Eye (tissue), 1 donor: ENCODE data around the gene DNAJC7.

Experiments used
- DNase-seq: peaks from one replicate; pipeline ENCODE4 v3.0.0-alpha.2; 2015

Gene DNAJC7, protein sequence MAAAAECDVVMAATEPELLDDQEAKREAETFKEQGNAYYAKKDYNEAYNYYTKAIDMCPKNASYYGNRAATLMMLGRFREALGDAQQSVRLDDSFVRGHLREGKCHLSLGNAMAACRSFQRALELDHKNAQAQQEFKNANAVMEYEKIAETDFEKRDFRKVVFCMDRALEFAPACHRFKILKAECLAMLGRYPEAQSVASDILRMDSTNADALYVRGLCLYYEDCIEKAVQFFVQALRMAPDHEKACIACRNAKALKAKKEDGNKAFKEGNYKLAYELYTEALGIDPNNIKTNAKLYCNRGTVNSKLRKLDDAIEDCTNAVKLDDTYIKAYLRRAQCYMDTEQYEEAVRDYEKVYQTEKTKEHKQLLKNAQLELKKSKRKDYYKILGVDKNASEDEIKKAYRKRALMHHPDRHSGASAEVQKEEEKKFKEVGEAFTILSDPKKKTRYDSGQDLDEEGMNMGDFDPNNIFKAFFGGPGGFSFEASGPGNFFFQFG

DNA sequence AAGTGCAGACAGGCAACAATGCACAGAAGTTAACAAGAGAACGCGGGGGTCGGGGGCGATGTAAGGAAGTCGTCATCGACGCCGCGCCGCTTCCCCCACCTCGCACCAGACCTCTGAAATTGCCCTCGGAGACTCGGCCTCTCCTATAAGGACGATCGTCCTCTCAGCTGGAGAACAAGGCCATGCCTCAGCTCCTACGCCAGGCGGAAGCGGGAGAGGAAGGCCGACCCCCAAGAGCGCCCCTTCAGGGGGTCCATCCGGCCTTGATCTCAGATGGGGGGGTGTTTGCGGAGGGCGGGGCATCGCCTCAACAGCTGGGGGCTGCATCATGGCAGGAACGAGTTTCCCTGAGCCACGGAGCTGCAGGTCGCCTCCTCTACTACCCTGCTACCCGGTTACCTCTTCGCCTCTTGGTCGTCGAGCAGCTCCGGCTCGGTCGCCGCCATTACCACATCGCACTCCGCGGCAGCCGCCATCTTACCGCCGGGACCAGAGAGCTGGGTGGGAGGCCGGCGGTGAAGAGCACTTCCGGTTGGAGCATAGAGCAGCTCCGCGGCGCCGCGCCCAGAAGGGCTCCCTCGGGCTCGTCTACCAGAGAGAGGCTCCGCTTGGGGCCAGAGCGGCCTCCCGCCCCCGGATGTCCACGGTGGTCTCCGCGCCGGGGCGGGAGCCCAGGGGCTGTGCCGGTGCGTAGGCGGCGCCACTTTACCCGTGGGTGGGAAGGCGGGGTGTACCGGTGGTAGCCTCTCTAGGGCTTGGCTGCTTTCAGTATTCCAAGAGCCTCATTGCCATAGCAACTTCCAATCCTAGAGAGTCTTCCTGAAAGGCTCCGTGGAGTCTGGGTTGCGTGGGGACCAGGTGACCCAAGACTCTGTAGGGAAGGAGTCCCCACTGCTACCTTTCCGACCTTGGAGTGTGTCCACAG is at the start of gene DNAJC7:
Gene DNAJC7 (minus strand): TSS at position 499 of the 925 bp plus-strand sequence. CDS start 23 bp downstream, at position 476.
- DNase-seq: peak; percentile 97

DNA sequence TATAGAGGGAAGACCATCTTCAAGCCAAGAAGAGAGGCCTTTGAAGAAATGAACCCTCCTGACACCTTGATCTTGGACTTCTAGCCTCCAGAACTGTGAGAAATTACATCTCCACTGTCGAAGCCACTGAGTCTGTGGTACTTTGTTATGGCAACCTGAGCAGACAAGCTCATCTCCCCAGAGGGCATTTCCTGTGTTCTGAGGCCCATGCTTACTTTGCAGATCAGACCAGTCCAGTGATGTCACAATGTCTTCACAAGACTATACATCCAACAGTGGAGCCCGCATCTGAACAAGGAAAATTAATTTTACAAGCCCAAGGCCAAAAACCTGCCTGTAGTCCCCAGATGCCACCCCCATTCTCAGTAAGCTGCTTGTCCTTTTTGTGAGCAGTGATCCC is 48.0 kb upstream of the DNAJC7 start:
- no peak for DNase-seq

DNA sequence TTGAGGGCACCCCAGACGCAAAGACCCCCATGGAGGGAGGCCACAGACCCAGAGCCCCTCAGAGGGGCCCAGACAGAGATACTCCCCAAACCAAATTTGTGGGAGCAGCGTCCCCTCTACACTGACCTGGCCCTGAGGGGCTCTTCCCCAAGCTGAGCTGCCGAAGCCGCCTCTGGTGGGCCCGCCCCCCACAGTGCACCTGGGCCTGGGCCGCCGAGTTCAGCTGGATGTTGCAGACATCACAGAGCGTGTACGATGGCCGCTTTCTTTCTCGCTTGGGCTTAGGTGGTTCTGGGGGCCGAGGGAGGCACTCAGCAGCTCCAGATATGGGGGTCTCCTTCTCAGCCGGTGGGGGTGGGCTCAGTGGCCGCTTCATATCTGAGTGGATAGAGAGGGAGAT is 45.4 kb upstream of the DNAJC7 start:
- DNase-seq: no peak

DNA sequence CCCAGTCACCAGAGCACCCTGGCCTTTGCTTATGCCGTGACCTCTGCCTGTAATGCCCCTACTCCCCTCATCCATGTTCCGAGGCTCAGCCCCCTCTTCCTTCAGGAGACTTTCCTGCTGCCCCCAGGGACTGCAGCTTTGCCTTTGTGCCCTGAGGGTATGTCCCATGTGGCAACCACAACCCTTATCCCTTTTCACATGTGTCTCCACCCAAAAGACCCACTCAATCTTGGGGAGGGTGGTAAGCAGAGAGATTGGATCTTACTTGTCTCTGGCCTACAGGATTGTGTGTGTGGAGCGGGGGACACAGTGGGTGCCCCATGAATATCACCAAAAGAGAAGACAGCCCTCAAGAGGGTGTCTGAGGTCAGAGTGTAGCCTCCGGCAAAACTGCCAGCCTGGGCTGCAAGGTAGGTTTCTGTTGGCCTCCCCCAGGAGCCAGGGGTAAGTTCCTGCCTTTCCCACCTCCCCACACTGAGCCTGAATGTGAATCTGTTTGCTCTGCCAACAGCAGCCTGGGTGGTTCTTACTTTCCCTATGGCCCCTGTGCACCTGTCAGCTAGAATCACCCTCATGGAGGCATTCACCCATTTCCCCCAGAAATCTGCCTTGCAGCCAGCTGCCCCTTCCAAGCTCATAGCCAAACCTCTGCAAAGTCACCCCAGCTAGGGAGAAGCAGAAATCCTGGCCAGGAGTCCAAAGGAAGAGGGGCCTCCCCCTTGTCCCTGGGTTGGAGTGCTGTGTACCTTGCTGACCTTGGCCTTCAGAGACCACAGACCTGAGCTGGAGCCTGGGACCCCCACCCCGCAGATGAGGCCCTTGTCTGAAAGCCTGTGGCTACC is 44.6 kb upstream of the DNAJC7 start:
- DNase-seq: peak; percentile 99

DNA sequence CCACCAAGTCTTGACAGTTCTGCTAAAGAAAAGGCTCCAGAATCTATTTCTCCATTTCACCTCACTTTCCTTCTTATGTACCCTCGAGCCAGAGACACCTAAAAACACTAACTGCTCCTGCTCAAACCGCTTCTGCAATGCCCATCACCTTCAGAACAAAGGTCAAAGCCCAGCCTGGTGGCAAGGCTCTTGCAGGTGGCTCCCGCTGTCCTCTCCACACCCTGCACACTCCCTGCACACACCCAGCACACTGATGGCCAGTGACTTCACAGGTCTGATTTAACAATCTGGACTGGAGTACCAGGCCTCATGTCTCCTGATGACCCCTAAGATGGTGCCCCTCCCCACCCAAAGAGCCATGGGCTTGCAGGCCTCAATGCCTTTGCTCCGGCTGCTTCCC is 43.0 kb upstream of the DNAJC7 start:
- DNase-seq: no peak

DNA sequence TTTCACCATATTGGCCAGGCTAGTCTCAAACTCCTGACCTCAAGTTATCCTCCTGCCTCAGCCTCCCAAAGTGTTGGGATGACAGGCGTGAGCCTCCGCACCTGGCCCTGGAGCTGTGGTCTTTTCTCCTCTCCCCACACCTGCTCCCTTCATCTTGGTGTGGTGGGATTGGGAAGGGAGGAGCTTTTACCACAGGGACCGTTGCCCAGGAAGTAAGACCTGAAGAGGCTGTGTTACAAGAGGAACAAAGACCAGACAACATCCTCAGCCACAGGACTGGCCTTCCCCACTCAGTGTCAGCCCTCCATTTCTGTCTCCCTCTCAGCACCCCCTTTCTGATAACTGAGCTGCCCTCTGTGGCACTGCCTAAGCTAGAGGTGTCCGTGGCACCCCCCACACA is 42.6 kb upstream of the DNAJC7 start:
- no peak for DNase-seq

DNA sequence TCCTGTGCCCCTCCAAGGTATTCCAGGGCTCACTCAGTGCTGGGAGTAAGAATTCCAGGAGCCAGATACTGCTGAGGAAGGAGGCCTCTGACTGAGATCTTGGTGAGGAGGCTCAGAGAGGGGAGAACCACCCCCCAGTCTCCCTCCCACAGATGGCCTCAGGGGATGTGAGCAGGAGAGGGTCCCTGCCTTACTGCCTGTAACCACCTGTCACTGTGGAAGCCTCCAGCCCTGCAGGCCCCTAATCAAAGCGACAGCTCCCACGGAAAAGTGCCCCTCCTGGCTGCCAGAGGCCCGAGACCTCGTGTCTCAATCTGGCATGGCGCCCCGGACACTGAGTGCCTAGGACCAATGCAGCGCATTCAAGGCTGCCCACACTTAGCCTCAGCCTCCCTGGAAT is 40.8 kb upstream of the DNAJC7 start:
- peak; percentile 57 for DNase-seq

DNA sequence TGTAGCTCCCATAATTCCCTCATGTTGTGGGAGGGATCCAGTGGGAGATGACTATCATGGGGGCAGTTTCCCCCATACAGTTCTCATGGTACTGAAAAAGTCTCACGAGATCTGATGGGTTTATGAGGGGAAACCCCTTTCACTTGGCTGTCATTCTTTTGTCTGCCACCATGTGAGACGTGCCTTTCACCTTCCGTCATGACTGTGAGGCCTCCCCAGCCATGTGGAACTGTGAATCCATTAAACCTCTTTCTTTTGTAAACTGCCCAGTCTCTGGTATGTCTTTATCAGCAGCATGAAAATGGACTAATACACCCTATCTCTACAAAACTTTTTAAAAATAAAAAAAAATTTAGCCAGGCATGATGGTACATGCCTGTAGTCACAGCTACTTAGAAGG is 39.4 kb upstream of the DNAJC7 start:
- DNase-seq: no peak

DNA sequence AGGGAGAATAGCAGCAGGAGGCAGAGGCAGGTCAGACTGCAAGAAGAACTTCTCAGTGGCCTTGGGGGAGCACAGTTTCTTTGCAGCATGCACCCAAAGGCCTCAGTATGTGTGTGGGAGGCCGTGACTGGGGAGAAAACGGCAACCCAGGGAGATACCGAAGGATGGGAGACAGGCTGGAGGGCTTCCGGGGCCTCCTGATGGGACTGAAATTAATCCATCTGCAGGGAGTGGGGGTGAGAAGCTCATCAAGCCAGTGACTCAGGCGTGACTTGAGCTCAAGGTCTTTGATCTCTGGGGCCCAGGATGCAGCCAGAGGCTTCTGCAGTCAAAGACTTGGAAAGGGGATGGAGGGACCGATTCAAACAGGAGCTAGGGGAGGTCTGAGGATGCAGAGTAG is 38.3 kb upstream of the DNAJC7 start:
- DNase-seq: no peak

DNA sequence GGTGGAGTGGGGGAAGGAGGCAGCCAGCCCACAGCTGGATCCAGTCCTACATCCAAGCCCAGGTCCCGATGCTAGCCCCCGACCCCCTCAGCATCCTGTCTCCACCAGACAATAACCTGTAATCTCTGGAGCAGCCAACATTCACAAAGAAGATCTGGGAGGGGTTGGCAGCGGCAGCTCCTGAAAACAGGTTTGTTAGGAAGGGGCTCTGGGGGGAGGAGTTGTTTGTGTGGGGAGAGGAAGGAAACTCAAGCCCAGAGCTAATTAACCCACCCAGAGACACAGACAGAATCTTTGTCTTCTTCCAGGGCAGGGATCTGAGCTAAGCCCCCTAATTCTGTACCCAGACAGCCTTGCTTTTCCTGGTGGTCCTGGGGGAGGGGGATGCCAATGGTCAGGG is 37.8 kb upstream of the DNAJC7 start:
- no peak for DNase-seq

DNA sequence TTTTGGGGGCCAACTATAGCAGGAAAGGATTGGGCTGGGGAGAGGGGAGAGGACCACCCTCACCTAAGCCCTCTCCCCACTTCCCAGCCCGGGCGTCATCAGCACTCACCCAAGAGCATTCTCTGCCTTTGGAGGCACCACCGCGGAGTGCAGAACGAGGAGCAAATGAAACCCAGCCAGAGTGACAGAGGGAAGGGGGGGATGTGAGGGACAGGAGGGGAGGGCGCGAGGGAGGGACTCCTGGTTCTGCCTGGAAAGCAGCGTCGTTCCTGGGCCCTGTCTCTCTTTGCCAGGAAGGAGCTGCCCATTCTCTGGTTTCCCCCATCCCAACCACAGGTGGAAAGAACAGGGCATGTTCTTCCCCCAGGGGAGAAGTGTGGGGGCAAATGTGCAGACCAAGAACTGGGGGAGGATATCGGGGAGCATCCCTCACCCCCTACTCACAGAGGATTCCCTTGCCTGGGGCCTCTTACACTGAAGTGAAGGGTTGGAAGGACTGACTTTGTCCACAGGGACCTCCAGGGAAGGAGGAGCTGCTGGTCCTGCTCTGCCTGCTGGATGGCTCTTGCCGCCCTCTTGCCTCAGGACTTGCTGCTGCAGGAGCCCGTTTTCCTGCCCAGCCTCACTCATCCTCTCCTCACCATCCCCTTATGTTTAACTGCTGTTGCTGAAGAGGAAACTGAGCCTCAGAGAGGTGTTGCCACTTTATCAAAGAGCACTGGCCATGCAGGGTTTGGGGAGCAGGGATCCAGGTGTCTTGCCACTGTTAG is 36.7 kb upstream of the DNAJC7 start:
- peak; percentile 72 for DNase-seq

DNA sequence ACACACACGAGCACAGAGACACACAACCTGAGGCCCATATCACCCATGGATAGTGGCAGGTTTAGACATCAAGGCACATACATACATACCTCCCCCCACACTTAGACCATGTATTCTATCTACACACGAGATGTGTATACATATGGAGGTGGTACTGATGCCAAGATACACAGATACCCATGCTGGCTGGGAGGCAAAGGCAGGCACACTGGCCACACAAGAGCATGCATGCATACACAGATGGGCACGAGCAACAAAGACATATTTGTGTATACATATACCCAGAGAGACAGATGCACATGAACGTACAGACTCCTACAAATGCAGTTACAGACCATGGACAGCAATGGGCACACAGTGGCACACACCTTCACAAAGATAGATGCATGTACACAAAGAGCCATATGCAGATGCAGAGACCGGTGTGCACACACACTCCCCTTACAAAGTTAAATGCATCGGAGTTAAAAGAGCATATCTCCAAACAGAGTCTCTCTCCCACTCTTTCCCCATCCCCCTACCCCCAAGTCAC is 35.2 kb upstream of the DNAJC7 start:
- no peak for DNase-seq

DNA sequence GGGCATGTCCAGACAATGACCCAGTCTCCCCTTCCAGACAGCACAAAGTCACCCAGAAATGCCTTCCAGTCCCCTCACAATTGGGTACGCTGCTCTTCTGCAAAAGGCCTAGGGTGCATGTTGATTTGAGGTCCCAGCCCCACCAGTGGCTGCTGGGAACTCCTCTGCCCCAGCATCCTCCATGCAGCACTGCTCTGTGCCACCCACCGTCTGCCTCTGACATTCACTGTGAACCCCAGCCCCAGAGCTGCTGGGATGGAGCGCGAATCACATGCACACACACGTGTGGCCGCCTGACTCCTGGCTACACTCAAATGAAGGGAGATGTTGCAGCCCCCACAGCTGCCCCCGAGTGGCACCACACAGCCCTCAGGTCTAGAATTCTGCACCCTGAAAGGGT is 34.4 kb upstream of the DNAJC7 start:
- DNase-seq: no peak

DNA sequence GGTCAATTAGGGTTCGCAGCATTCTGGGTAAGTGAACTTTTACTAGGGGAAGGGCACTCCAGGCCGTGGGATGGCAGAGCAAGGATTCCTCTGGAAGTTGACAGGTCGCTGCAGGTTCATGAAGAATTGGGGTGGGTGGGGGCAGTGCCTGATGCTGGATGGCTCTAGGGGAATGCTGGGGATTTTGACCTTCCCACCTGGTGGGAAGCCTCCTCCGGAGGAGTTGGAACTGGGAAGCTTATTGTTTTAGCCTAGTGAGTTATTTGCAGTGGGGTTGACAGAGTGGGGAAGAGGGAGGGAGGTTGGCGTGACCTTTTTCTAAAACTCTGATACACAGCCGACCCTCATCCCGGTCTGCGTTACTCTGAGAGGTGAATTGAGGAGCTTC is 33.8 kb upstream of the DNAJC7 start:
- no peak for DNase-seq

DNA sequence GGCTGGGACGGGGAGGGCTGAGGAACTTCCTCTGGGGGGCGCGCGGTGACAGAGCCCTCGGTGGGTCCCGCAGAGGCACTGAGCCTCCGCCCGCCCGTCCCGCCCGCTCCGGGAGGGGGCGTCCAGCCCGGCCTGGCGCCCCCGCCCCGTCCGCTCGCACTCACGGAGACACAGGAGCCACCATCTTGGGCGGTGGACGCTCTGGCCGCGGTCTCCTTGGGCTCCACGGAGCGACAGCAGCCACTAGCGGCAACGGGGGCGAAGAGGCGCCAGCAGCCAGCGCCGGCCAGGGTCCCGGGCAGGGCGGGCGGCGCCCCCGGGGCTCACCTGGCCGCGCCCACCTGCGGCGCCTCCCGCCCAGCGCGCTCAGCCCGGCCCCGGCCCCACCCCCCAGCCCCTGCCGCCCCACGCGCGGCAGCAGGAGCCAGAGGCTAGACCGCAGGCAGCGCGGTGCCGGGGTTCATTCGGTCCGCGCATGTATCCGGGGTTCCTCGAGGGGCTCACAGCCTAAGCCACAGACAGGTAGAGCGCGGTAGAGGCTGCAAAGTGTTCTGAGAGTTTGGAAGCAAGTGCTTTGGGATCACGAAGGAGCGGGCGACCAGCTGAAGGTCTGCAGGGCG is 33.3 kb upstream of the DNAJC7 start, which contains the start of gene C17orf113:
Gene C17orf113 (minus strand): TSS at position 209 of the 620 bp plus-strand sequence. CDS start 7,225 bp downstream, outside the sequence.
- DNase-seq: peak; percentile 84

DNA sequence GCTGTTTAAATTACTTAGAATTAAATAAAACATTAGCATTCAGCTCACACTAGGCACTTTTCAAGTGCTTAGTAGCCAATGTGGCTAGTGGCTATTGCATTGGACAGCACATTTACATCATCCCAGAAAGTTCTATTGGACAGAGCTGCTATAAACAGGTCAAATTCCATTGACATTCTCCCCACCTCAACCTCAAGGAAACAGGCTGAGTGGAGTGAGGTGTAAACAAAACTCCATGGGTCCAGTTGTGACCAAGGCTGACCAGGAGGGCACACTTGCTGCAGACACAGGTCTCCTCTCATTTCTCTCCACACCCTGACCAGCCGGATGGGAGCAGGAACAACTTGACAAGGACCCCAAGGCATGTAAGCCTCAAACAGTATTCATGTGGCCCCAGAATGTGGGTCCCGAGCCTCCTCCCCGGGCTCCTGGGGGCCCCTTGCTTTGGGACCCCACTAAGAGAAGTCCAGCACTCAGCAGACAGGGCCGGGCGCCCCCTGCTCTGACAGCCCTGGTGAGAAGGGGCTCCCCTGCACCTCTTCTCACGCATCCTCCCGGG is 32.7 kb upstream of the DNAJC7 start:
- no peak for DNase-seq

DNA sequence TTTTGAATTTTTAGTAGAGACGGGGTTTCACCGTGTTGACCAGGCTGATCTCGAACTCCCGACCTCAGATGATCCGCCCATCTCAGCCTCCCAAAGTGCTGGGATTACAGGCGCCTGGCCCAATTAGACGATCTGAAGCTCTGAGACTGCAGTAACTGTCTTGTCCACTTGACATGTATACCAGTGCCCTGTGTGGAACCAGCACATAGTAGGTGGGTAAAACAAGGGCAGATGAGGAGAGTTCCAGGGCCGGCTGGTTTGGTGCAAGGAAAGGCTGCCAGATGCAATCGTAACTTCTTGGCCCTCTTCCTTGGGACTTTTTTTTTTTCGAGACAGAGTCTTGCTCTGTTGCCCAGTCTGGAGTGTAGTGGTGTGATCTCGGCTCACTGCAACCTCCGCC is 30.1 kb upstream of the DNAJC7 start:
- no peak for DNase-seq

DNA sequence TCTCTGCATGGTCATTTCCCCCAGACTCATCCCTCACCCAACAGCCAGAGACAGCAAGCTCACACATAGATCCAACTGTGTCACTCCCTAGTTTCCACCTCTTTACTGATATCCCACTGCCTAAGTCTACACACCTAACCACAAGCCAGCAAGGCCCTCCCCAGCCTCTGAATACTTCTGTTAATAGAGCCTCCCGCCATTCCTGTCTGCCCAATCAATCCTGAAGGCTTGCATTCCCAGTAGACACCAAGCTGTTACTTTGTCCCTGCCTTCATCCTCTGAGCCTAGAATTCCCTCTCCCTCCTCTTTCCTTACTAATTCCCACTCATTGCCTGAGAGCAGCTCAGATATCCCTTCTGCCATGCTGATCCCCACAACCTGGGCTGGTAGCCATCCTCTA is 28.5 kb upstream of the DNAJC7 start:
- DNase-seq: no peak

DNA sequence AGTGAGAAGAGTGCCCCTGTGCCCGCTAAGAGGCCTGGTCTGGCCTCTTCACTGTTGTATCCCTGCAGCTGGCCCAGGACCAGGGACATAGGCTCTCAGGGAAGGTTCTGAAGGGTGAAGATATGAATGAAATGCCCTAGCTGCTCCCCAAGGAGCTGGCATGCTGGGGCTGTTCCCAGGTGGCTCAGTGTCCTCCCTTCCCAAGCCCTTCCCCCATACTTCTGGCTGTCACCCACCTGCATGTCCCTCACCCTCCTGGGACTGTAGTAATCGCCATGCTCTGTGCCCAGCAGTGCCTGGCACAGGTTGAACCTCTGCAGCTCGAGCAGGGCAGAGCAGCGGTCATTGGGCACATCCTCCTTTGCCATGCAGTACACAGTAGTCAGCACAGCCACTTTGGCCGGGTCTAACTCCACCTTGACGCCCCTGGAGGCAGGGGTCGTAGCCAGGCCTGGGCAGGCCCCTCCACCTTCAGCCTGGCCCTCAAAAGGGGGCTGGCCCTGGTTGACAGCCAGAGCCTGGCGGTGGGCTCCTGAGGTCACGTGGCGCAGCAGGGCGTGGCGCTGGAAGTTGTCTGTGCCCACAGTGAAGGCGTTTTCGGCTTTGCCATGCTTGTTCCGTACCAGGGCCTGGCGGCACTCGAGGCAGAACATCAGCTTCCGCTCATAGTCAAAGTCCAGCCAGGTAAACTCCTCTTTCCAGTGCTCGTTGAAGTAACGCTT is 25.5 kb upstream of the DNAJC7 start:
- no peak for DNase-seq

DNA sequence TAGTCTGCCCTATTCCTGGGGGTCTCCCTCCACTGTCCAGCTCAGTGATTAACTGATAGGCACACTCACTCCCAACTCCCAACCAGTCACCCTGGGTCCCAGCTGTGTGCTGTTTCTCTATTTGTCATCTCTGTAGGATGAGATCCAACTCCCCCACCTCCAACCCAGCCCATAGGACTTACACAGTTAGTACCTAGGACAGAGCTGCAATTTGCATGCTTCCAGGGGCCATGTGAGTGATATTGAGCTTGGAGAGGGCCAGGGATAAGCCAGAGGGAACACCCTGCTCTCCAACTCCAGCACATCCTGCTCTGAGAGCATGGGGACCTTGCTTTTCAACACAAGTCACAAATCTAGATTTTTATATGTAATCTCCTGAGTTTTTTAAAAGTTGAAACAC is 24.4 kb upstream of the DNAJC7 start:
- DNase-seq: no peak
